Heart left ventricle (tissue), 13 donors: ENCODE data around the gene SLC2A14.

Source experiments
- CTCF ChIP-seq, 12 donors: fragments of 200-600 bp; sonication (generic) in 4 of 12; IDR thresholded peaks; one replicate each; pipeline versions ENCODE4 v1.5.0 to v1.8.0; 2018 to 2022; ENCODE audit warnings: antibody characterized with exemption in 12 of 12, mild to moderate bottlenecking in 5 of 12
- POLR2A ChIP-seq, 2 donors: fragments of 450-650 bp; IDR thresholded peaks; one replicate each; pipeline ENCODE4 v1.6.1; 2017; ENCODE audit warnings: antibody characterized with exemption in 2 of 2, mild to moderate bottlenecking in 2 of 2, moderate library complexity in 2 of 2
- donor health status: ischemic (EF 13 %, LVEDD 7.1; RV severe dilation, severe dysfunction).
- donor health status: DM: no; HTN: yes; CAD: no.
- donor health status: DM: no; HTN: no; CAD: no.
- donor health status: ischemic (EF 25% LVEDD 6.9; RV normal size, moderate dysfunction).
- donor health status: ischemic (EF 25% LVEDD 5.7; RV mildly dilated, moderate dysfunction).
- donor health status: ischemic (EF 35%, LVEDD 5.7; RV mildly dilated, moderate dysfunction).
- donor health status: nonischemic (EF 11% LVEDD 7.7; RV severe dilation, severe dysfunction).
- donor health status: DM: yes; HTN: yes; CAD: no.
- donor health status: PGD.
- donor health status: ischemic (EF 29% LVEDD 5.4; RV normal size, mild dysfunction).
- donor health status: nonischemic (EF 23%, LVEDD 6.1; RV moderate dilation, normal function).

- TF ChIP-seq CTCF (IDR thresholded peaks at IDR 0.05) (no peak), POLR2A (IDR thresholded peaks at IDR 0.05) (no peak)
Measured at GRCh38 chr12:7797698-7798398, 74.9 kb downstream of the SLC2A14 start.
